GM21360 (cell line): Measurements from ENCODE around the gene ERVK3-1.
A peak's percentile ranks its signal among the peaks of the same experiment; 100 is the strongest.

Source experiments
- ATAC-seq: cut with Tn5 transposase; IDR thresholded peaks from one replicate; pipeline ENCODE4 v1.9.1; 2021; ENCODE audit warnings: mild to moderate bottlenecking, moderate library complexity; ENCODE audit not compliant: unreplicated experiment

ERVK3-1 gene

GRCh38 chr19:58357481-58358145 lies 52.4 kb downstream of the ERVK3-1 start:
- no peak for ATAC-seq

- peak; percentile 2 for ATAC-seq
These were observed 56.7 kb downstream of the ERVK3-1 start for GRCh38 chr19:58361900-58362271.

GRCh38 chr19:58362272-58362994 lies 57.3 kb downstream of the ERVK3-1 start, which contains the start of gene ZNF497:
Gene ZNF497 (minus strand): TSS chr19:58362751. CDS start chr19:58357635, 5,116 bp downstream.
- ATAC-seq, result peak; percentile 81

- no peak for ATAC-seq
These were observed 59.0 kb downstream of the ERVK3-1 start for GRCh38 chr19:58364146-58364545.
